Body of pancreas (tissue), 4 donors: ENCODE measurements around the gene NCOA1. TPM values are rescaled to one million over a fixed set of nuclear protein-coding genes. Genes with fewer than 3 reads are reported as not detected.
"Not testable (repeated sequence)": the region's sequence is repeated elsewhere in the genome, so short reads cannot be mapped to it uniquely, and the experiment has no call there.

Source experiments
- ATAC-seq: fragments of 150-250 bp; one replicate; pipeline ENCODE4 v1.9.1; 2016
- DNase-seq, 4 donors: peaks; one replicate each; pipeline ENCODE4 v3.0.0-alpha.2; 2019
- H3K27ac ChIP-seq, 4 donors: fragments of 200-600 bp; sonication (generic); 1 replicate in 3 of 4; 2 replicates in 1 of 4; pipeline versions ENCODE4 v1.5.1 to v1.6.1; 2016 to 2019; ENCODE audit warnings: mild to moderate bottlenecking in 1 of 4, mixed read lengths in 1 of 4, moderate library complexity in 1 of 4
- H3K27me3 ChIP-seq, 2 donors: fragments of 200-600 bp; sonication (generic); one replicate each; pipeline ENCODE4 v1.6.0; 2016; ENCODE audit warnings: mild to moderate bottlenecking in 1 of 2
- H3K36me3 ChIP-seq, 2 donors: fragments of 200-600 bp; sonication (generic); replicated peaks in 1 of 2; 2 replicates each; pipeline ENCODE4 v1.5.1; 2016; ENCODE audit warnings: low read depth in 2 of 2; ENCODE audit not compliant: insufficient read depth in 1 of 2
- H3K4me1 ChIP-seq: fragments of 200-600 bp; sonication (generic); one replicate; pipeline ENCODE4 v1.6.0; 2016
- H3K4me3 ChIP-seq, 2 donors: fragments of 200-600 bp; sonication (generic); 1 replicate in 1 of 2; 2 replicates in 1 of 2; pipeline ENCODE4 v1.5.1; 2016 to 2019
- H3K9me3 ChIP-seq, 3 donors: fragments of 200-600 bp; sonication (generic); 1 replicate in 2 of 3; 2 replicates in 1 of 3; pipeline ENCODE4 v1.5.1; 2016
- CTCF ChIP-seq, 7 experiments: fragments of 450-650 bp in 4 of 7; fragments of 200-600 bp in 3 of 7; sonication (generic) in 3 of 7; IDR thresholded peaks; one replicate each; pipeline ENCODE4 v1.5.1; 2016 to 2019; ENCODE audit warnings: antibody characterized with exemption in 7 of 7
- POLR2A ChIP-seq, 3 donors: fragments of 450-650 bp; IDR thresholded peaks; one replicate each; pipeline ENCODE4 v1.6.1; 2016; ENCODE audit warnings: antibody characterized with exemption in 3 of 3, mild to moderate bottlenecking in 2 of 3
- WGBS, 2 donors: methylation state at CpG; one replicate each; pipeline ENCODE4 v1.1.5; 2017; 5-methylcytosine and 5-hydroxymethylcytosine counted together
- intact Hi-C: fragments of 100-400 bp; cut with DNase I; formaldehyde crosslinking; loops from one replicate; pipeline ENCODE4 v1.15.1; 2023
- total RNA-seq, 2 donors: library from RNA; depleted of rRNA; stranded (reverse); fragments of >200 nt; gene quantifications; one replicate each; pipeline ENCODE4 v1.1.0, GENCODE V29; 2016

Gene NCOA1
- total RNA-seq, 2 donors from 2014 or later, result 22.1 to 38.7 TPM

- Histone ChIP-seq H3K36me3 (peaks cover 0 to 4% of the 10 kb centered on the region in 2 donors), H3K9me3 (no peaks in the 10 kb centered on the region), H3K27ac (no peak overlapping the region), H3K27me3 (no peaks in the 10 kb centered on the region), H3K4me1 (no peaks in the 10 kb centered on the region), H3K4me3 (no peak overlapping the region)
- intact Hi-C loops, result no loop called here
- ATAC-seq (no peak), DNase-seq (no peak)
- WGBS, 2 donors, result 97 to 100% methylated on average over 1 of the region's 1 CpG
- TF ChIP-seq POLR2A (IDR thresholded peaks at IDR 0.05) (no peak), CTCF (IDR thresholded peaks at IDR 0.05) (no peak)
Measured at GRCh38 chr2:24667542-24667941, 176.5 kb downstream of the NCOA1 start.

GRCh38 chr2:24671230-24671629 is 180.2 kb downstream of the NCOA1 start:
- intact Hi-C loops, result no loop called here
- Histone ChIP-seq H3K4me1 (no peaks in the 10 kb centered on the region), H3K27ac (no peak overlapping the region), H3K4me3 (no peak overlapping the region), H3K36me3 (peaks cover 0 to 4% of the 10 kb centered on the region in 2 donors), H3K9me3 (no peaks in the 10 kb centered on the region), H3K27me3 (no peaks in the 10 kb centered on the region)
- 90 to 95% methylated on average over 1 of the region's 1 CpG for WGBS, 2 donors
- ATAC-seq, result no peak
- DNase-seq, result no peak
- no peak for TF ChIP-seq POLR2A (IDR thresholded peaks at IDR 0.05)
- TF ChIP-seq CTCF (IDR thresholded peaks at IDR 0.05), result no peak

GRCh38 chr2:24672589-24672988 is 181.5 kb downstream of the NCOA1 start:
- no peak overlapping the region for H3K4me3 ChIP-seq
- intact Hi-C loops, result no loop called here
- no peaks in the 10 kb centered on the region for H3K9me3 ChIP-seq
- no peaks in the 10 kb centered on the region for H3K27me3 ChIP-seq
- no peak overlapping the region for H3K27ac ChIP-seq
- TF ChIP-seq POLR2A (IDR thresholded peaks at IDR 0.05) (no peak), CTCF (IDR thresholded peaks at IDR 0.05) (no peak)
- ATAC-seq, result no peak
- H3K36me3 ChIP-seq, result peaks cover 0 to 3% of the 10 kb centered on the region in 2 donors
- no peaks in the 10 kb centered on the region for H3K4me1 ChIP-seq
- 57 to 91% methylated on average over 3 of the region's 3 CpGs for WGBS, 2 donors
- DNase-seq, result no peak

- WGBS, 2 donors, result 85 to 87% methylated on average over 7 of the region's 7 CpGs
- Histone ChIP-seq H3K27me3 (no peaks in the 10 kb centered on the region), H3K4me1 (no peaks in the 10 kb centered on the region), H3K36me3 (no peaks in the 10 kb centered on the region), H3K9me3 (no peaks in the 10 kb centered on the region), H3K4me3 (no peak overlapping the region), H3K27ac (no peak overlapping the region)
- intact Hi-C loops, result no loop called here
- TF ChIP-seq POLR2A (IDR thresholded peaks at IDR 0.05) (no peak), CTCF (IDR thresholded peaks at IDR 0.05) (no peak)
- ATAC-seq (no peak), DNase-seq (no peak)
Measured at GRCh38 chr2:24675338-24675737, 184.3 kb downstream of the NCOA1 start.

- 82 to 98% methylated on average over 4 of the region's 4 CpGs for WGBS, 2 donors
- TF ChIP-seq POLR2A (IDR thresholded peaks at IDR 0.05) (no peak), CTCF (IDR thresholded peaks at IDR 0.05) (no peak)
- Histone ChIP-seq H3K4me1 (no peaks in the 10 kb centered on the region), H3K27me3 (no peaks in the 10 kb centered on the region), H3K4me3 (no peak overlapping the region), H3K9me3 (no peaks in the 10 kb centered on the region), H3K36me3 (no peaks in the 10 kb centered on the region), H3K27ac (no peak overlapping the region)
- DNase-seq, result no peak
- intact Hi-C loops, result no loop called here
- ATAC-seq, result no peak
Measured at GRCh38 chr2:24676493-24676892, 185.4 kb downstream of the NCOA1 start.

- H3K36me3 ChIP-seq, H3K4me3 ChIP-seq, H3K9me3 ChIP-seq, ATAC-seq, H3K27me3 ChIP-seq, H3K27ac ChIP-seq, H3K4me1 ChIP-seq, DNase-seq, intact Hi-C loops: not testable (repeated sequence)
Measured at GRCh38 chr2:24678066-24678465, 187.0 kb downstream of the NCOA1 start.
